Upper lobe of left lung (tissue), 4 donors: Measurements from ENCODE around the gene ADAMTSL4.

ENCODE experiments used
- CTCF ChIP-seq, 6 experiments: fragments of 450-650 bp in 4 of 6; fragments of 200-600 bp in 2 of 6; sonication (generic) in 2 of 6; IDR thresholded peaks; one replicate each; pipeline ENCODE4 v1.5.1; 2016 to 2019; ENCODE audit warnings: antibody characterized with exemption in 6 of 6
- POLR2A ChIP-seq, 4 donors: fragments of 450-650 bp; IDR thresholded peaks; one replicate each; pipeline ENCODE4 v1.5.1; 2016 to 2017; ENCODE audit warnings: antibody characterized with exemption in 4 of 4, mild to moderate bottlenecking in 2 of 4
- POLR2AphosphoS5 ChIP-seq, 2 donors: sonication (generic); formaldehyde crosslinking; IDR thresholded peaks; one replicate each; pipeline ENCODE4 v1.5.1; 2017; ENCODE audit warnings: antibody characterized with exemption in 2 of 2

DNA sequence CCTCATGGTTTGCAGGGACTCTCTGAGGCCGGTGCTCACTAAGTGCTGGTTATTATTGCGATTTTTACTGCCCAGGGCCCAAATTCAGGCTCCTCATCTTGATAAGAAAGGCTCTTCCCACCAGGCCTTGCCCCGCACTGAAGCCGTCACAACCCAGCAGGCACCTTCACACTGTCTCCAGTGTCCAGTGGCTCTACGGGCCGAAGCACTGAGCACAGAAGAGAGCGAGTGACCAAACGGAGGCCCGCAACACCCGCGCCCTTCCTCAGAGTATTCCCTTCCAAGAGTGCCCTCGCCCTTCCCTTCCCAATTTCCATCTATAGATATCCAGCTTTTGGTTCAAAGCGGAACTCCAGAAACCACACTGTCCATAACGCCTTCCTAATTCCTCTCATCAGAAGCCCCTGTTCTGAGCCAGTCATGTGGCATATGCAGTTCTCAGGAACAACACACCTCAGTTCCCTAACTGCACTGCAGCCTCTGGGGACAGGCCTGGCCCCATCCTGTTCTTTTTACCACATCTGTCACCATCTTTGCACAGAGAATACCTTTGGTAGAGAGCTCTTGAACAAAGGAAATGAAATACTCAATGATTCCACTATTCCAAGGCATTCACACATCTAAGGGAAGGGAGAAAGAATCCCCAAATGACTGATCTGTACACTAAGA, 18.6 kb upstream of the ADAMTSL4 start:
- TF ChIP-seq CTCF (IDR thresholded peaks at IDR 0.05) = no peak
- TF ChIP-seq POLR2A (IDR thresholded peaks at IDR 0.05) = no peak
- TF ChIP-seq POLR2AphosphoS5 (IDR thresholded peaks at IDR 0.05) = no peak
